GM21381 (cell line): ENCODE measurements around the gene ATP11A.
"Not testable (repeated sequence)": the region's sequence is repeated elsewhere in the genome, so short reads cannot be mapped to it uniquely, and the experiment has no call there.

Experiments used
- ATAC-seq: cut with Tn5 transposase; IDR thresholded peaks from one replicate; pipeline ENCODE4 v1.9.1; 2021; ENCODE audit warnings: mild to moderate bottlenecking, moderate library complexity; ENCODE audit not compliant: unreplicated experiment

The ATP11A gene

GRCh38 chr13:112791663-112792440 lies 102.0 kb downstream of the ATP11A start:
- ATAC-seq = no peak

- ATAC-seq = no peak
Observed at GRCh38 chr13:112792511-112792910, 102.7 kb downstream of the ATP11A start.

GRCh38 chr13:112793545-112794445 lies 104.0 kb downstream of the ATP11A start:
- ATAC-seq = no peak

- ATAC-seq = no peak
Observed at GRCh38 chr13:112795277-112795676, 105.4 kb downstream of the ATP11A start.

GRCh38 chr13:112796190-112796915 lies 106.5 kb downstream of the ATP11A start:
- no peak for ATAC-seq

- no peak for ATAC-seq
Observed at GRCh38 chr13:112799394-112799793, 109.6 kb downstream of the ATP11A start.

GRCh38 chr13:112800057-112800456 lies 110.2 kb downstream of the ATP11A start:
- ATAC-seq = no peak

GRCh38 chr13:112800807-112801206 lies 111.0 kb downstream of the ATP11A start:
- not testable (repeated sequence) for ATAC-seq

- ATAC-seq = peak; percentile 47
Observed at GRCh38 chr13:112802802-112803195, 113.0 kb downstream of the ATP11A start.

- ATAC-seq = peak; percentile 45
Observed at GRCh38 chr13:112803422-112803821, 113.6 kb downstream of the ATP11A start.

GRCh38 chr13:112804374-112804773 lies 114.5 kb downstream of the ATP11A start:
- ATAC-seq = no peak

GRCh38 chr13:112806739-112807652 lies 117.2 kb downstream of the ATP11A start:
- ATAC-seq = no peak

GRCh38 chr13:112807653-112808376 lies 118.0 kb downstream of the ATP11A start:
- ATAC-seq = no peak

GRCh38 chr13:112808377-112809140 lies 118.7 kb downstream of the ATP11A start:
- ATAC-seq = no peak

GRCh38 chr13:112809332-112810315 lies 119.8 kb downstream of the ATP11A start:
- ATAC-seq = no peak

GRCh38 chr13:112810608-112811007 lies 120.8 kb downstream of the ATP11A start:
- ATAC-seq = no peak

- ATAC-seq = no peak
Observed at GRCh38 chr13:112812306-112813055, 122.6 kb downstream of the ATP11A start.
